Measurements from ENCODE around the gene LMF1.

Gene LMF1

GRCh38 chr16:967546-968295 is 3.1 kb downstream of the LMF1 start:
- no peak for TF ChIP-seq CTCF (IDR thresholded peaks at IDR 0.05; ENCODE audit: low read depth, low read length)
- Histone ChIP-seq H3K36me3 (peaks cover 3% of the 10 kb centered on the region), H3K4me1 (no peaks in the 10 kb centered on the region), H3K4me3 (ENCODE audit: low read depth, low read length) (no peak overlapping the region), H3K27me3 (no peaks in the 10 kb centered on the region), H3K9me3 (no peaks in the 10 kb centered on the region)
- DNase-seq, result no peak

DNA sequence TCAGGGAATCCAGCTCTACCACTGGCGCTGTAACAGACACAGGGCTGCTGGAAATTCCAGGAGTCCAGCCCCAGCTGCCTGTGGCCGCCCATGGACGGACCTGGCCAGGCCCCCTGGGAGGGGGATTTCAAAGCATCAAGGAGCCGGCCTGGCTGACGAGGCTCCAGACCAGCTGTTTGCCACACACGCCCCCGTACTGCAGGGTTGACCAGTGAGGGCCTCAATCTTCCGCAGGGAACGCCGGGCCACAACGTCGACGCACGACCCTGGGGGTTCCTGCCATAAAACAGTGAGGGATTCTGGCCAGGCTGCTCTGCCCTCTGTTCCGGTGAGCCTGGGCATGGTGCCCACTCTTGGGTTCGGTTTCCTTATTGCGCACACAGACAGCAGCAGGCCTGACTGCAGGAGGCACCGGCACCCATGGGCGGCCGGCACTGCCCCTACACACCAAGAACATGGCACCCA is 3.7 kb downstream of the LMF1 start:
- Histone ChIP-seq H3K4me3 (ENCODE audit: low read depth, low read length) (no peak overlapping the region), H3K27me3 (no peaks in the 10 kb centered on the region), H3K9me3 (no peaks in the 10 kb centered on the region), H3K36me3 (peaks cover 3% of the 10 kb centered on the region), H3K4me1 (no peaks in the 10 kb centered on the region)
- DNase-seq, result no peak
- no peak for TF ChIP-seq CTCF (IDR thresholded peaks at IDR 0.05; ENCODE audit: low read depth, low read length)

- Histone ChIP-seq H3K27me3 (no peaks in the 10 kb centered on the region), H3K9me3 (no peaks in the 10 kb centered on the region), H3K4me3 (ENCODE audit: low read depth, low read length) (no peak overlapping the region), H3K4me1 (no peaks in the 10 kb centered on the region), H3K36me3 (peaks cover 3% of the 10 kb centered on the region)
- no peak for DNase-seq
- TF ChIP-seq CTCF (IDR thresholded peaks at IDR 0.05; ENCODE audit: low read depth, low read length), result no peak
Observed at GRCh38 chr16:966505-966904, 4.3 kb downstream of the LMF1 start.

DNA sequence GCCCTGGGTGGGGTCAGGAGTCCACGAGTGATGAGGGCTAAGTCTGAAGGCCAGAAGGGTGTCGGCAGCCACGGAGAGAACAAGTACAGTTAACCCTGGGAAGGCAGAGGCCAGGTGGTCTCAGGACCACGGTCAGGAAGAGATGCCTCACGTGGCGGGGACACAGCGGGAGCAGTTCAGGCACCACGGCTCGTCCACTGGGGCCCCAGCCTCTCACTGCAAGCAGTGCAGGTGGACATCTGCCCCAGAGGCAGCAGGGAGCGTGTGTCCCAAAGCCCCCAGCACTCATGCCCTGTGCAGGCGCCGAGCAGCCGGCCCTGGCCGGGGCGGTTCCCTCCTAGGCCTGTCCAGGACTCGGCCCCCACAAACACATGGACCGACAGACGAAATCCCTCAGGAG is 4.7 kb downstream of the LMF1 start:
- Histone ChIP-seq H3K36me3 (peaks cover 3% of the 10 kb centered on the region), H3K4me3 (ENCODE audit: low read depth, low read length) (no peak overlapping the region), H3K27me3 (no peaks in the 10 kb centered on the region), H3K4me1 (no peaks in the 10 kb centered on the region), H3K9me3 (no peaks in the 10 kb centered on the region)
- TF ChIP-seq CTCF (IDR thresholded peaks at IDR 0.05; ENCODE audit: low read depth, low read length), result no peak
- no peak for DNase-seq

DNA sequence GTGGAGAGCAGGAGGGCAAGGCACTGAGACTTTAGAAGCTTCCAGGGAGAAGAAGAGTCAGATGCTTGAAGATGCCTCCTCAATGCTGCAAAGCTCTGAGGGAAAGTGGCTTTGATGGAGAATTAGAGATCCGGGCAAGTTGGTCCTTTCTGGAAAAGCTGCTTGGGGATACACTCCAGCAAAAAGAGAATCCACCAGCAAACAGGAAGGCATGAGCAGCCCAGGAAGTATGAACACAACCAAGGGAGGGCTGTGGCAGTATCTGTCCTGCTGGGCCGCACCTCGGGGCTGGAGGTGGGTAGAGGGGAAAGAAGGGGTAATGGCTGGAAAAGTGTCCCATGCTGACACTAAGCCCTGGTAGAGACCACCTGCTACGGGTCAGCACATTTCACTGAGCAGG is 5.3 kb downstream of the LMF1 start:
- Histone ChIP-seq H3K9me3 (no peaks in the 10 kb centered on the region), H3K4me1 (no peaks in the 10 kb centered on the region), H3K4me3 (ENCODE audit: low read depth, low read length) (no peak overlapping the region), H3K36me3 (peaks cover 3% of the 10 kb centered on the region), H3K27me3 (no peaks in the 10 kb centered on the region)
- DNase-seq, result no peak
- TF ChIP-seq CTCF (IDR thresholded peaks at IDR 0.05; ENCODE audit: low read depth, low read length), result no peak

GRCh38 chr16:965036-965395 is 5.8 kb downstream of the LMF1 start:
- peaks cover 3% of the 10 kb centered on the region for H3K36me3 ChIP-seq
- no peak for TF ChIP-seq CTCF (IDR thresholded peaks at IDR 0.05; ENCODE audit: low read depth, low read length)
- no peaks in the 10 kb centered on the region for H3K27me3 ChIP-seq
- no peaks in the 10 kb centered on the region for H3K9me3 ChIP-seq
- no peaks in the 10 kb centered on the region for H3K4me1 ChIP-seq
- no peak overlapping the region for H3K4me3 ChIP-seq (ENCODE audit: low read depth, low read length)
- no peak for DNase-seq
